HepG2 (cell line): ENCODE data around the gene SIRT7. TPM values are rescaled to one million over a fixed set of nuclear protein-coding genes. Genes with fewer than 3 reads are reported as not detected.

Experiments
- CAMTA2 ChIP-seq: sonication (generic); formaldehyde crosslinking; IDR thresholded peaks from 2 replicates; pipeline ENCODE4 v1.4.0; 2020; ENCODE audit warnings: mild to moderate bottlenecking, missing genetic modification reagents, borderline replicate concordance
- CC2D1A ChIP-seq: sonication (generic); formaldehyde crosslinking; IDR thresholded peaks from 2 replicates; pipeline ENCODE4 v1.8.1; 2023; ENCODE audit warnings: mild to moderate bottlenecking, missing genetic modification reagents
- DNMT1 ChIP-seq: sonication (generic); formaldehyde crosslinking; IDR thresholded peaks from 2 replicates; pipeline ENCODE4 v1.5.1; 2020; ENCODE audit warnings: mild to moderate bottlenecking, missing genetic modification reagents
- DRAP1 ChIP-seq: IDR thresholded peaks from 2 replicates; pipeline ENCODE4 v1.6.1; 2016; ENCODE audit warnings: missing genetic modification reagents, missing compliant biosample characterization
- EED ChIP-seq: sonication (generic); formaldehyde crosslinking; IDR thresholded peaks from 2 replicates; pipeline ENCODE4 v1.5.0; 2020; ENCODE audit warnings: mild to moderate bottlenecking, missing genetic modification reagents
- ESRRA ChIP-seq: sonication (generic); formaldehyde crosslinking; IDR thresholded peaks from 2 replicates; pipeline ENCODE4 v1.5.1; 2020; ENCODE audit warnings: mild to moderate bottlenecking, low read depth, missing genetic modification reagents
- GLMP ChIP-seq: sonication (generic); formaldehyde crosslinking; IDR thresholded peaks from 2 replicates; pipeline ENCODE4 v1.9.0; 2021; ENCODE audit warnings: missing genetic modification reagents, mild to moderate bottlenecking, borderline replicate concordance
- HNRNPK ChIP-seq: fragments of 200-400 bp; formaldehyde crosslinking; IDR thresholded peaks from 2 replicates; pipeline ENCODE4 v1.6.1; 2018; ENCODE audit warnings: low read length, low read depth, moderate library complexity, mild to moderate bottlenecking; ENCODE audit not compliant: poor library complexity, severe bottlenecking
- KLF6 ChIP-seq: IDR thresholded peaks from 2 replicates; pipeline ENCODE4 v1.8.0; 2016; ENCODE audit warnings: missing biosample characterization, missing genetic modification reagents
- LBX2 ChIP-seq: sonication (generic); formaldehyde crosslinking; IDR thresholded peaks from 2 replicates; pipeline ENCODE4 v1.5.0; 2020; ENCODE audit warnings: missing genetic modification reagents, mild to moderate bottlenecking, borderline replicate concordance
- MXD3 ChIP-seq: IDR thresholded peaks from 2 replicates; pipeline ENCODE4 v1.6.1; 2016; ENCODE audit warnings: mild to moderate bottlenecking, missing biosample characterization, missing genetic modification reagents
- MZF1 ChIP-seq: sonication (generic); formaldehyde crosslinking; IDR thresholded peaks from 2 replicates; pipeline ENCODE4 v1.8.1; 2023; ENCODE audit warnings: mild to moderate bottlenecking, missing genetic modification reagents, borderline replicate concordance
- SNAPC5 ChIP-seq: sonication (generic); formaldehyde crosslinking; IDR thresholded peaks from 2 replicates; pipeline ENCODE4 v1.8.1; 2023; ENCODE audit warnings: mild to moderate bottlenecking, missing genetic modification reagents, borderline replicate concordance
- SOX6 ChIP-seq, 2 experiments: fragments of 450-650 bp in 1 of 2; sonication (generic) in 1 of 2; formaldehyde crosslinking in 1 of 2; IDR thresholded peaks; 2 replicates each; pipeline versions ENCODE4 v1.4.0 to v1.6.1; 2017 to 2020; ENCODE audit warnings: antibody characterized with exemption in 1 of 2, mild to moderate bottlenecking in 1 of 2, missing genetic modification reagents in 1 of 2
- ZBTB1 ChIP-seq: sonication (generic); formaldehyde crosslinking; IDR thresholded peaks from 2 replicates; pipeline ENCODE4 v1.4.0; 2020; ENCODE audit warnings: missing genetic modification reagents, borderline replicate concordance
- ZBTB33 ChIP-seq: sonication (generic); formaldehyde crosslinking; IDR thresholded peaks from 2 replicates; pipeline ENCODE4 v1.4.0; 2020; ENCODE audit warnings: missing genetic modification reagents
- ZNF326 ChIP-seq: sonication (generic); formaldehyde crosslinking; IDR thresholded peaks from 2 replicates; pipeline ENCODE4 v1.4.0; 2020; ENCODE audit warnings: missing genetic modification reagents, borderline replicate concordance
- ZNF34 ChIP-seq: sonication (generic); formaldehyde crosslinking; IDR thresholded peaks from 2 replicates; pipeline ENCODE4 v1.4.0; 2020; ENCODE audit warnings: mild to moderate bottlenecking, missing genetic modification reagents, borderline replicate concordance
- ZNF414 ChIP-seq: sonication (generic); formaldehyde crosslinking; IDR thresholded peaks from 2 replicates; pipeline ENCODE4 v1.5.0; 2020; ENCODE audit warnings: missing genetic modification reagents
- ZNF614 ChIP-seq: IDR thresholded peaks from 2 replicates; pipeline ENCODE4 v1.6.1; 2018; ENCODE audit warnings: missing biosample characterization, missing genetic modification reagents, inconsistent platforms, borderline replicate concordance
- ZNF766 ChIP-seq: sonication (generic); formaldehyde crosslinking; IDR thresholded peaks from 2 replicates; pipeline ENCODE4 v1.5.0; 2020; ENCODE audit warnings: missing genetic modification reagents, borderline replicate concordance
- ZNF788 ChIP-seq: sonication (generic); formaldehyde crosslinking; IDR thresholded peaks from 2 replicates; pipeline ENCODE4 v1.5.0; 2020; ENCODE audit warnings: mild to moderate bottlenecking, missing genetic modification reagents, borderline replicate concordance
- ZNF841 ChIP-seq: sonication (generic); formaldehyde crosslinking; IDR thresholded peaks from 2 replicates; pipeline ENCODE4 v1.8.1; 2023; ENCODE audit warnings: missing genetic modification reagents, borderline replicate concordance
- ZNF879 ChIP-seq: sonication (generic); formaldehyde crosslinking; IDR thresholded peaks from 2 replicates; pipeline ENCODE4 v1.8.1; 2023; ENCODE audit warnings: missing genetic modification reagents
- polyA plus RNA-seq, 8 experiments: library from polyadenylated mRNA; depleted of rRNA in 3 of 8; stranded (reverse) in 7 of 8; unstranded in 1 of 8; fragments of >200 nt; fragmentation: Illumina TruSeq in 4 of 8; extraction: Trizol in 4 of 8; gene quantifications; 2 replicates each; pipeline versions ENCODE4 v1.2.1 to v1.2.3, GENCODE V29; 2011 to 2016; ENCODE audit warnings: low read depth in 4 of 8, missing spikeins in 1 of 8, mixed read lengths in 1 of 8; ENCODE audit not compliant: insufficient read depth in 1 of 8
- total RNA-seq, 5 experiments: library from RNA; depleted of rRNA; stranded (reverse); fragments of >200 nt; fragmentation: Illumina TruSeq; extraction: Trizol; gene quantifications; 2 replicates each; pipeline ENCODE4 v1.2.3, GENCODE V29; 2016; ENCODE audit warnings: low read depth in 1 of 5

SIRT7 gene
- total and polyA plus RNA-seq, 2 of the 13 experiments (the other 11 are each of a cell fraction or from before 2014, with no cell fraction given) = 8.3 to 24.8 TPM

- TF ChIP-seq HNRNPK (peak; percentile 71), SOX6 (IDR thresholded peaks at IDR 0.05) (no peak), SOX6 (CRISPR knock-in tag; IDR thresholded peaks at IDR 0.05) (peak; percentile 73), ESRRA (CRISPR knock-in tag) (no peak), ZBTB33 (no peak), DNMT1 (no peak), LBX2 (CRISPR knock-in tag) (no peak), ZNF326 (CRISPR knock-in tag) (no peak), ZNF879 (no peak), EED (CRISPR knock-in tag) (0 out of 2 replicates have a peak, but pooled peaks have one; percentile 7), GLMP (no peak), ZNF614 (CRISPR knock-in tag) (peak; percentile 17; the same call in 1 of the 2 replicates), KLF6 (no peak), ZBTB1 (CRISPR knock-in tag) (no peak), CC2D1A (no peak), ZNF34 (CRISPR knock-in tag) (no peak), SNAPC5 (CRISPR knock-in tag) (no peak), ZNF766 (no peak), MZF1 (CRISPR knock-in tag) (0 out of 2 replicates have a peak, but pooled peaks have one; percentile 54), MXD3 (peak; percentile 75; the same call in 1 of the 2 replicates), ZNF414 (CRISPR knock-in tag) (peak; percentile 52; the same call in 1 of the 2 replicates), ZNF841 (CRISPR knock-in tag) (no peak), CAMTA2 (CRISPR knock-in tag) (peak; percentile 74; the same call in 1 of the 2 replicates), ZNF788 (CRISPR knock-in tag) (peak; percentile 93; the same call in 1 of the 2 replicates), DRAP1 (CRISPR knock-in tag) (peak; percentile 91)
These were observed 8.6 kb upstream of the SIRT7 start (continued) for GRCh38 chr17:81926451-81927151.
